Measurements from ENCODE around the gene SIGLEC5.

DNA sequence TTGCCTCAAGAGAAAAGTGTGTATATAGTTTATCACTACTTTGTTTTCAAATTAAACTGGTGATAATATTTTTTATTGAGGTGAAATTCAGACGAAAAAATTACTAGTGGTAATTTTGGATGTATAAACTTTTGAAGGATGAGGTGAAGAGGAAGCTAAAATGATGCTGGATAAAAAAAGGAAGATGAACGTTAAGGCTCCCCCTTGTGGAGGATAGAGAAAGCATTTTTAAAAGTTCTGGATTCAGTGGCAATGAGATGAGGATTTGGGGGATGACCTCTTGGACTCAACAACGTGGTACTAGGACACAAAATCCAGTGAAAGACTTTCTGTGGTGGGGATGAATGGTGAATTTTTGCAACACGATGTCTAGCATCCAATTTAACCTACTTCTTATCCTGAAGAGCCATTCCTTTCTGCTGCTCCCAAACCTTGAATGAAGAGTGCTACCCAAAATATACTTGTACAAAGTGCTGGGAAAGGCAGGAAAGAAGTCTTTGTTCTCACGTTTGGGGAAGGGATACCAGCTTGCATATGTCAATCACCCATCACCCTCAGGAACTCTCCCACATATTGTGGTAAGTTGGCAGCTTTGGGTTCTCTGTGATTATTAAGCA, 7.3 kb upstream of the SIGLEC5 start:
- TF ChIP-seq, protein P1, sequence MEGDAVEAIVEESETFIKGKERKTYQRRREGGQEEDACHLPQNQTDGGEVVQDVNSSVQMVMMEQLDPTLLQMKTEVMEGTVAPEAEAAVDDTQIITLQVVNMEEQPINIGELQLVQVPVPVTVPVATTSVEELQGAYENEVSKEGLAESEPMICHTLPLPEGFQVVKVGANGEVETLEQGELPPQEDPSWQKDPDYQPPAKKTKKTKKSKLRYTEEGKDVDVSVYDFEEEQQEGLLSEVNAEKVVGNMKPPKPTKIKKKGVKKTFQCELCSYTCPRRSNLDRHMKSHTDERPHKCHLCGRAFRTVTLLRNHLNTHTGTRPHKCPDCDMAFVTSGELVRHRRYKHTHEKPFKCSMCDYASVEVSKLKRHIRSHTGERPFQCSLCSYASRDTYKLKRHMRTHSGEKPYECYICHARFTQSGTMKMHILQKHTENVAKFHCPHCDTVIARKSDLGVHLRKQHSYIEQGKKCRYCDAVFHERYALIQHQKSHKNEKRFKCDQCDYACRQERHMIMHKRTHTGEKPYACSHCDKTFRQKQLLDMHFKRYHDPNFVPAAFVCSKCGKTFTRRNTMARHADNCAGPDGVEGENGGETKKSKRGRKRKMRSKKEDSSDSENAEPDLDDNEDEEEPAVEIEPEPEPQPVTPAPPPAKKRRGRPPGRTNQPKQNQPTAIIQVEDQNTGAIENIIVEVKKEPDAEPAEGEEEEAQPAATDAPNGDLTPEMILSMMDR (conservative IDR thresholded peaks at IDR 0.05) = no peak
- TF ChIP-seq EZH2 (IDR thresholded peaks at IDR 0.05; ENCODE audit: low read depth) = no peak
